ENCODE results near the gene STAT1.

STAT1 gene

DNA sequence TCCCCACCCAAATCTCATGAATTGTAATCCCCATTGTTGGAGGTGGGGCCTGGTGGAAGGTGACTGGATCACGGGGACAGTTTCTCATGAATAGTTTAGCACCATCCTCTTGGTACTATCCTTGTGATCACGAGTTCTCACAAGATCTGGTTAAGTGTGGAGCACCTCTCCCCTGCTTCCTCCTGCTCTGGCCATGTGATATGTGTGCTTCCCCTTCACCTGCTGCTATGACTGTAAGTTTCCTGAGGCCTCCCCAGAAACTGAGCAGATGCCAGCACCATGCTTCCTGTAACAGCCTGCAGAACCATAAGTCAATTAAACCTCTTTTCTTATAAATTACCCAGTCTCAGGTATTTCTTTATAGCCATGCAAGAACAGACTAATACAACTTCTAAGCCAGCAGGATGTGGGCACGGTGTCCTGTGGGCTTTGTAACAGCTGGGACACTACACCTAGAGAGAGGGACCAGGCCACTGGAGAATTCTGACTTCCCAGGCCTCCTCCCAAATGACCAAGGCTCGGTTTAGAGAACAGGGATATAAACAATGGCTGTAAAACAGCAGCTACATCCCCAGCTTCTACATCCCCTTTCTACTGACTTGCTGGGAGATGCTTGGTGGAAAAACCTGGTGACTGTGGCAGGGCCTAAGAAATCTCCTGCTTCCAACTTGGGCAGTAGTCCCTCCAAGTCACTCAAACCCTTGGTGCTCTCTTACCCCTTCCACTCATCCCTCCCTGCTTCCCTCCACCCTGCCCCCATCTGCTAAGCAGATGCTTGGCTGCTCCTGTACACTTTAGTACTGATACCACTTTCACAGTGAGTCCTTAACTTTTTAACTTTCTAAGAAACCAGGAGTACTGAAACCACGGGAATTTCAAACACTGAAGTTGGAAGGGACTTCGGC is 10.3 kb downstream of the STAT1 start:
- H3K36me3 ChIP-seq (ENCODE audit: control insufficient read depth, insufficient read depth, low read length) = peaks cover 7% of the 10 kb centered on the region
- no peak overlapping the region for H2BK15ac ChIP-seq (replicated peaks; ENCODE audit: low read depth)
- H3K18ac ChIP-seq (ENCODE audit: low read length) = no peak overlapping the region
- no peaks in the 10 kb centered on the region for H3K79me2 ChIP-seq (ENCODE audit: control insufficient read depth, insufficient read depth, low read length)
- no peak overlapping the region for H3K27ac ChIP-seq (ENCODE audit: low read depth, low read length)
- H3K4ac ChIP-seq (ENCODE audit: low read depth, low read length) = no peak overlapping the region
- H2BK5ac ChIP-seq (ENCODE audit: low read length) = no peak overlapping the region
- H3K9ac ChIP-seq (ENCODE audit: low read length) = no peak overlapping the region
- H3K23ac ChIP-seq (ENCODE audit: low read length) = no peak overlapping the region
- H4K5ac ChIP-seq (ENCODE audit: low read length) = no peak overlapping the region
- WGBS (ENCODE audit: extremely low coverage, insufficient coverage, low lambda C conversion rate) = no CpG with 5 or more reads among the region's 6 CpGs
- H3K79me1 ChIP-seq (ENCODE audit: low read length) = no peaks in the 10 kb centered on the region
- H3K4me2 ChIP-seq (ENCODE audit: low read length) = no peak overlapping the region
- no peaks in the 10 kb centered on the region for H3K4me1 ChIP-seq (ENCODE audit: control insufficient read depth, low read depth, low read length)
- no peak overlapping the region for H2BK120ac ChIP-seq (ENCODE audit: low read depth, low read length)
- no peak overlapping the region for H2AK5ac ChIP-seq (ENCODE audit: low read length)
- no peak overlapping the region for H4K8ac ChIP-seq (ENCODE audit: low read depth, low read length)
- no peak overlapping the region for H3K4me3 ChIP-seq (ENCODE audit: low read length)
- H3K56ac ChIP-seq (ENCODE audit: low read length) = no peak overlapping the region
- H3K27me3 ChIP-seq (ENCODE audit: insufficient read depth, low read length, poor library complexity) = no peaks in the 10 kb centered on the region
- no peak for DNase-seq

DNA sequence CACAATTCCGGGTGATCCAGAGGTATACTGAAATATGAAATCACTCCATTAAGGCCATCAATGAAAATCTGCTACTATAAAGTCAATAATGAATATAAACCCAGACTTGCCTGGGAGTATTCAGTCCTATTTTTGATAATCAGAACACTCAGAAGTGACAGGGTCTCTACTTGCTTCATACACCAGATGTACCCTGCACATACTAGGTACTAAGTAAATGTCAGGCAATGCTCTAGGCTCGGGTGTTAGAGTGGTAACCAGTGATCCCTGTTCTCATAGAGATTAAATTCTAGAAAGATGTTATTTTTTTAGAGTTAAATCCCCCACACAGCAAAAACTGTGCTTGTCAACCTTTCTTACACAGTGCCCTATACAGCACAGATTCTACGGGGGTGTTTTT is 12.3 kb downstream of the STAT1 start:
- no peak overlapping the region for H2BK5ac ChIP-seq (ENCODE audit: low read length)
- H3K18ac ChIP-seq (ENCODE audit: low read length) = no peak overlapping the region
- no peaks in the 10 kb centered on the region for H3K4me1 ChIP-seq (ENCODE audit: control insufficient read depth, low read depth, low read length)
- DNase-seq = no peak
- H4K5ac ChIP-seq (ENCODE audit: low read length) = no peak overlapping the region
- WGBS (ENCODE audit: extremely low coverage, insufficient coverage, low lambda C conversion rate) = no CpG with 5 or more reads among the region's 3 CpGs
- no peak overlapping the region for H3K4me2 ChIP-seq (ENCODE audit: low read length)
- no peak overlapping the region for H3K27ac ChIP-seq (ENCODE audit: low read depth, low read length)
- H2BK120ac ChIP-seq (ENCODE audit: low read depth, low read length) = no peak overlapping the region
- no peak overlapping the region for H3K4ac ChIP-seq (ENCODE audit: low read depth, low read length)
- H3K23ac ChIP-seq (ENCODE audit: low read length) = no peak overlapping the region
- H3K9ac ChIP-seq (ENCODE audit: low read length) = no peak overlapping the region
- H3K4me3 ChIP-seq (ENCODE audit: low read length) = no peak overlapping the region
- H4K8ac ChIP-seq (ENCODE audit: low read depth, low read length) = no peak overlapping the region
- H2AK5ac ChIP-seq (ENCODE audit: low read length) = no peak overlapping the region
- H3K79me2 ChIP-seq (ENCODE audit: control insufficient read depth, insufficient read depth, low read length) = no peaks in the 10 kb centered on the region
- no peak overlapping the region for H3K56ac ChIP-seq (ENCODE audit: low read length)
- H3K36me3 ChIP-seq (ENCODE audit: control insufficient read depth, insufficient read depth, low read length) = peaks cover 7% of the 10 kb centered on the region
- no peaks in the 10 kb centered on the region for H3K79me1 ChIP-seq (ENCODE audit: low read length)
- no peak overlapping the region for H2BK15ac ChIP-seq (replicated peaks; ENCODE audit: low read depth)
- H3K27me3 ChIP-seq (ENCODE audit: insufficient read depth, low read length, poor library complexity) = no peaks in the 10 kb centered on the region

DNA sequence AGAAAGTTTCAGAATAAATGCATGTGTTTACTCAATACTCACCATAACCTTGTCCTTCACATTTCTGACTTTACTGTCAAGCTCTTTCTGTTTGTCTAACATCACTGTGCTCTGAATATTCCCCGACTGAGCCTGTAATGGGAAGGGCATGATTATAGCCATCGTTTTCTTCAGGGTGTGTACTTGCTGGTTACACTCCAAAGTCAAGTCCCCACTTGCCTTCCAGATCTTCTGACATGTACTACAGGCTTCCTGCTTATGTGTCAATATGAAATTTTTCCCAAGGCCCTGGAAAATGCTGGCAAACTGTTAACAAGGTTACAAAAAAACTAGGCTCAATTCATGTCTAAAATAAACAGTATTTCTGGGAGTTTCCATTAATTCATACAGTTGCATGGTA is 12.9 kb downstream of the STAT1 start:
- Histone ChIP-seq H3K4me2 (ENCODE audit: low read length) (no peak overlapping the region), H3K4me1 (ENCODE audit: control insufficient read depth, low read depth, low read length) (no peaks in the 10 kb centered on the region), H4K5ac (ENCODE audit: low read length) (no peak overlapping the region), H3K27me3 (ENCODE audit: insufficient read depth, low read length, poor library complexity) (no peaks in the 10 kb centered on the region), H3K18ac (ENCODE audit: low read length) (no peak overlapping the region), H3K56ac (ENCODE audit: low read length) (no peak overlapping the region), H3K4me3 (ENCODE audit: low read length) (no peak overlapping the region), H3K36me3 (ENCODE audit: control insufficient read depth, insufficient read depth, low read length) (peaks cover 4% of the 10 kb centered on the region), H4K8ac (ENCODE audit: low read depth, low read length) (no peak overlapping the region), H2BK5ac (ENCODE audit: low read length) (no peak overlapping the region), H3K79me1 (ENCODE audit: low read length) (no peaks in the 10 kb centered on the region), H3K9ac (ENCODE audit: low read length) (no peak overlapping the region), H3K23ac (ENCODE audit: low read length) (no peak overlapping the region), H3K27ac (ENCODE audit: low read depth, low read length) (no peak overlapping the region), H3K79me2 (ENCODE audit: control insufficient read depth, insufficient read depth, low read length) (no peaks in the 10 kb centered on the region), H2AK5ac (ENCODE audit: low read length) (no peak overlapping the region), H2BK120ac (ENCODE audit: low read depth, low read length) (no peak overlapping the region), H2BK15ac (replicated peaks; ENCODE audit: low read depth) (no peak overlapping the region), H3K4ac (ENCODE audit: low read depth, low read length) (no peak overlapping the region)
- WGBS (ENCODE audit: extremely low coverage, insufficient coverage, low lambda C conversion rate) = no CpG with 5 or more reads among the region's 2 CpGs
- no peak for DNase-seq

DNA sequence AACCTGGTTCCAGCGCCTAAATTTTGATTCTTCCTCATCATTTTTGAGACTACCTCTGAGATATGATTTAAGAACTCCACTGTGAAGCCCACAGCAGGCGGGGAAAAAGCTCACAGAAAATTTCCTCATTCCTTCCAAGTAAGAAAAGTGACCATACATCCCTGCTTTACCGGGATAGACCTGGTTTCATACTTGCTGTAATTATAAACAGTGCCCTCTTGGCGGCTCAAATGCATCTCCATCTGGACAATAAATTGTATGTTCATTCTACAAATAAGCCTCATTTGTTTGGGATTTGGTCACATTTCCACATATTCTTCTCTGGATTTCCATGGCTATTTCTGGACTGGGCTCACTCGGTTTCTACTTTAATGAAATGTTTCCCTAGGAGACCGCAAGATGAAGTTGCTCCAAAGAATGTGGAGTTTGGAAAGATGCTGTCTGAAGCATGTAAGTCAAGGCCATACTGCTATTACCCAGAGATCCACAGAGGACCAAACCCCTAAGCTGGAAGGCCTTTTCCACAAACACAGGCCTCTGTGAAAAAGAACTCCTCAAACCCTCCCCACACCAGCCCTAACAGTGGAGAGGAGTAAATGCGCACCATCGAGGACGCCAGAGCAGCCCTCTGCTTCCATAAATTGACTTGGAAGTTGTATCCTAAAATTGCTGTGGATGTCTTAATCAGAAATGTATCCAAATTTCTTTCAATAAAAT is 13.9 kb downstream of the STAT1 start:
- no CpG with 5 or more reads among the region's 9 CpGs for WGBS (ENCODE audit: extremely low coverage, insufficient coverage, low lambda C conversion rate)
- no peak overlapping the region for H3K23ac ChIP-seq (ENCODE audit: low read length)
- no peak for DNase-seq
- no peak overlapping the region for H3K9ac ChIP-seq (ENCODE audit: low read length)
- no peak overlapping the region for H3K27ac ChIP-seq (ENCODE audit: low read depth, low read length)
- no peak overlapping the region for H2AK5ac ChIP-seq (ENCODE audit: low read length)
- H3K79me1 ChIP-seq (ENCODE audit: low read length) = no peaks in the 10 kb centered on the region
- no peak overlapping the region for H3K56ac ChIP-seq (ENCODE audit: low read length)
- no peaks in the 10 kb centered on the region for H3K4me1 ChIP-seq (ENCODE audit: control insufficient read depth, low read depth, low read length)
- H3K4ac ChIP-seq (ENCODE audit: low read depth, low read length) = no peak overlapping the region
- no peak overlapping the region for H2BK5ac ChIP-seq (ENCODE audit: low read length)
- H3K4me2 ChIP-seq (ENCODE audit: low read length) = no peak overlapping the region
- no peaks in the 10 kb centered on the region for H3K79me2 ChIP-seq (ENCODE audit: control insufficient read depth, insufficient read depth, low read length)
- no peaks in the 10 kb centered on the region for H3K27me3 ChIP-seq (ENCODE audit: insufficient read depth, low read length, poor library complexity)
- H2BK15ac ChIP-seq (replicated peaks; ENCODE audit: low read depth) = no peak overlapping the region
- no peak overlapping the region for H4K5ac ChIP-seq (ENCODE audit: low read length)
- no peak overlapping the region for H2BK120ac ChIP-seq (ENCODE audit: low read depth, low read length)
- H3K36me3 ChIP-seq (ENCODE audit: control insufficient read depth, insufficient read depth, low read length) = peaks cover 6% of the 10 kb centered on the region
- no peak overlapping the region for H4K8ac ChIP-seq (ENCODE audit: low read depth, low read length)
- H3K4me3 ChIP-seq (ENCODE audit: low read length) = no peak overlapping the region
- no peak overlapping the region for H3K18ac ChIP-seq (ENCODE audit: low read length)

DNA sequence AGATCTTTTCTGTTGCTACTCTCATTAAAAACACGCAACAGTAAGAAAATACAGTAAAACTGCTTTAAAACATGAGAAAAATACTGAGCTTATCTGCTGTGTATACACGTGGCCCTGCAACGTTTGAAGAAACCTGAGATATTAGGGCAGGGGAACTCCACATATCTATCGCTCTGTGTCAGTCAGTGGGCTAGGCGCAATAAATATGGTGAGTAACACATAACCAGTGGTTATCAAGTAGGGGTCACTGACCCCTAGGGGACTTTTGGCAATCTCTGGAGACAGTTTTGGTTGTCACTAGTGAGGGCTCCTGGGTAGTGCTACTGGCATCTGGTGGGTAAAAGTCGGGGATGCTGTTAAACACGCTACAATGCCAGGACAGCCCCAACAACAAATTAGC is 14.9 kb downstream of the STAT1 start:
- no peaks in the 10 kb centered on the region for H3K79me2 ChIP-seq (ENCODE audit: control insufficient read depth, insufficient read depth, low read length)
- H2AK5ac ChIP-seq (ENCODE audit: low read length) = no peak overlapping the region
- H3K4me1 ChIP-seq (ENCODE audit: control insufficient read depth, low read depth, low read length) = no peaks in the 10 kb centered on the region
- H4K8ac ChIP-seq (ENCODE audit: low read depth, low read length) = no peak overlapping the region
- WGBS (ENCODE audit: extremely low coverage, insufficient coverage, low lambda C conversion rate) = no CpG with 5 or more reads among the region's 7 CpGs
- no peak overlapping the region for H2BK15ac ChIP-seq (replicated peaks; ENCODE audit: low read depth)
- H4K5ac ChIP-seq (ENCODE audit: low read length) = no peak overlapping the region
- peaks cover 9% of the 10 kb centered on the region for H3K36me3 ChIP-seq (ENCODE audit: control insufficient read depth, insufficient read depth, low read length)
- no peak overlapping the region for H3K23ac ChIP-seq (ENCODE audit: low read length)
- no peak overlapping the region for H3K4me3 ChIP-seq (ENCODE audit: low read length)
- no peaks in the 10 kb centered on the region for H3K79me1 ChIP-seq (ENCODE audit: low read length)
- no peak overlapping the region for H3K18ac ChIP-seq (ENCODE audit: low read length)
- H3K27ac ChIP-seq (ENCODE audit: low read depth, low read length) = no peak overlapping the region
- H3K4me2 ChIP-seq (ENCODE audit: low read length) = no peak overlapping the region
- H3K27me3 ChIP-seq (ENCODE audit: insufficient read depth, low read length, poor library complexity) = no peaks in the 10 kb centered on the region
- H3K56ac ChIP-seq (ENCODE audit: low read length) = no peak overlapping the region
- H2BK120ac ChIP-seq (ENCODE audit: low read depth, low read length) = no peak overlapping the region
- no peak overlapping the region for H3K4ac ChIP-seq (ENCODE audit: low read depth, low read length)
- H2BK5ac ChIP-seq (ENCODE audit: low read length) = no peak overlapping the region
- no peak for DNase-seq
- no peak overlapping the region for H3K9ac ChIP-seq (ENCODE audit: low read length)
